Calu3 (cell line): Measurements from ENCODE around the gene NAALADL2. TPM values are rescaled to one million over a fixed set of nuclear protein-coding genes. Genes with fewer than 3 reads are reported as not detected.
A peak's percentile ranks its signal among the peaks of the same experiment; 100 is the strongest.

Experiments
- BruUV-seq: library from RNA; stranded (reverse); fragments of 400-500 nt; replicated peaks from 2 replicates; lab custom pipeline; 2021; lab: Mats Ljungman, UMichigan
- CTCF ChIA-PET: fragments of 300-600 bp; sonication (Branson Sonifier 250); formaldehyde crosslinking; loops from one replicate; lab custom pipeline; 2022; ENCODE audit warnings: antibody characterized with exemption; lab: Charles Lee
- DNase-seq: peaks from one replicate; pipeline ENCODE4 v3.0.0; 2022
- H3K27ac Mint-ChIP-seq: one replicate; pipeline ENCODE4 v1.8.0; 2022; ENCODE audit warnings: mixed read lengths; ENCODE audit not compliant: unreplicated experiment
- H3K27me3 Mint-ChIP-seq: one replicate; pipeline ENCODE4 v1.8.0; 2022; ENCODE audit warnings: mixed read lengths; ENCODE audit not compliant: unreplicated experiment
- H3K36me3 Mint-ChIP-seq: one replicate; pipeline ENCODE4 v1.8.0; 2022; ENCODE audit warnings: mild to moderate bottlenecking, moderate library complexity, mixed read lengths; ENCODE audit not compliant: insufficient read depth, unreplicated experiment
- H3K4me1 Mint-ChIP-seq: one replicate; pipeline ENCODE4 v1.8.0; 2022; ENCODE audit warnings: mild to moderate bottlenecking, low read depth, mixed read lengths; ENCODE audit not compliant: unreplicated experiment
- H3K4me3 Mint-ChIP-seq: one replicate; pipeline ENCODE4 v1.8.0; 2022; ENCODE audit warnings: mild to moderate bottlenecking, low read depth, moderate library complexity, mixed read lengths; ENCODE audit not compliant: unreplicated experiment
- H3K9me3 Mint-ChIP-seq: one replicate; pipeline ENCODE4 v1.8.0; 2022; ENCODE audit warnings: low read depth, mixed read lengths; ENCODE audit not compliant: unreplicated experiment
- intact Hi-C: fragments of 100-400 bp; cut with micrococcal nuclease; formaldehyde crosslinking; loops from one replicate; pipeline ENCODE4 v1.10.0; 2022; ENCODE audit not compliant: unreplicated experiment
- total RNA-seq: library from RNA; stranded (reverse); gene quantifications from 2 replicates; pipeline ENCODE4 v1.2.3, GENCODE V29; 2022
- TF ChIP-seq, protein P1 (sequence below): fragments of 200-600 bp; IDR thresholded peaks from one replicate; pipeline ENCODE4 v1.8.0; 2022; ENCODE audit warnings: antibody characterized with exemption; ENCODE audit not compliant: unreplicated experiment

NAALADL2 gene
- total RNA-seq, 1 experiment from 2014 or later: 36.9 TPM

DNA sequence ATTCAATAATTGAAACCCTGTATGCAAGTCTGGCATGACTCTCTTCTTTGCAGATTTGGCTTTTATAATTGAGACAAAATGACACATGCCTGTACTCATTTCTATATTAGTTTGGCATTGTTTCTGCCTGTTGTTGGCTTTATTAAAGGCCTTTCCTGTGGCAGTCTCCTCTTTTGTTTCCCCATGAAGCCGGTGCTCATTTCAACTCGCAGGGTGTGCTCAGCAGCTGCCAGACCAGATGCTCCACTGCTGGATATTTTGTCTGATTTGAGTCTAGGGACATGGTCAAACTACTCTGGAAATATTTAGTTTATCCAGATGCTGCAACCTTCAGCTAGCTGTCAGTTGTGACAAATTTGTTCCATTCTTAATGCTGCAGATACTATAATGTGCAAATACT, 445.3 kb downstream of the NAALADL2 start:
- DNase-seq: no peak
- BruUV-seq: no TSS peak
- H3K27me3 Mint-ChIP-seq: no peaks in the 10 kb centered on the region
- H3K36me3 Mint-ChIP-seq: no peaks in the 10 kb centered on the region
- intact Hi-C loops: no loop called here
- H3K27ac Mint-ChIP-seq: no peak overlapping the region
- peaks cover 16% of the 10 kb centered on the region for H3K4me1 Mint-ChIP-seq
- CTCF ChIA-PET: no interaction called here
- TF ChIP-seq, protein P1, sequence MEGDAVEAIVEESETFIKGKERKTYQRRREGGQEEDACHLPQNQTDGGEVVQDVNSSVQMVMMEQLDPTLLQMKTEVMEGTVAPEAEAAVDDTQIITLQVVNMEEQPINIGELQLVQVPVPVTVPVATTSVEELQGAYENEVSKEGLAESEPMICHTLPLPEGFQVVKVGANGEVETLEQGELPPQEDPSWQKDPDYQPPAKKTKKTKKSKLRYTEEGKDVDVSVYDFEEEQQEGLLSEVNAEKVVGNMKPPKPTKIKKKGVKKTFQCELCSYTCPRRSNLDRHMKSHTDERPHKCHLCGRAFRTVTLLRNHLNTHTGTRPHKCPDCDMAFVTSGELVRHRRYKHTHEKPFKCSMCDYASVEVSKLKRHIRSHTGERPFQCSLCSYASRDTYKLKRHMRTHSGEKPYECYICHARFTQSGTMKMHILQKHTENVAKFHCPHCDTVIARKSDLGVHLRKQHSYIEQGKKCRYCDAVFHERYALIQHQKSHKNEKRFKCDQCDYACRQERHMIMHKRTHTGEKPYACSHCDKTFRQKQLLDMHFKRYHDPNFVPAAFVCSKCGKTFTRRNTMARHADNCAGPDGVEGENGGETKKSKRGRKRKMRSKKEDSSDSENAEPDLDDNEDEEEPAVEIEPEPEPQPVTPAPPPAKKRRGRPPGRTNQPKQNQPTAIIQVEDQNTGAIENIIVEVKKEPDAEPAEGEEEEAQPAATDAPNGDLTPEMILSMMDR: no peak
- H3K9me3 Mint-ChIP-seq: peaks cover 5% of the 10 kb centered on the region
- no peak overlapping the region for H3K4me3 Mint-ChIP-seq

DNA sequence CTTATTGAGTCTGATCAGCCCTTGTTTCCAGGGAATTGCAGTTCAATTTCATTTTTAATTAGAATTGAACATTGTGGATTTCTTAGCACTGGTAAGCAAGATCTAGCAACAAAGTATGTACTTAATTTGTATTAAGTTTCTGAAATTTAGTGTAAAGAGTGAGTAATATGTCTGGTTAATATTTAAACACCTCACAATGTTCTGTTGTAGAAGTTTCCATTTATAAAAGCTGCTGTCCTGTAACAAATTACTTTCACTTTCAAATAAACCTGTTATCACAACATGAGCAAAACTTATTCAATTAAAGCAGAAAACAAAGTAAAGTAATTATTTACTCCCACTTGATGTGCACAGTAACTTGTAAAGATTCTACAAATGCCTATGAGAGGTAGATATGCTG, 448.5 kb downstream of the NAALADL2 start:
- CTCF ChIA-PET: no interaction called here
- no peak for DNase-seq
- intact Hi-C loops: no loop called here
- Mint-ChIP-seq H3K27me3 (no peaks in the 10 kb centered on the region), H3K4me3 (peak overlapping the region; percentile 25), H3K27ac (peak overlapping the region; percentile 78), H3K36me3 (no peaks in the 10 kb centered on the region), H3K9me3 (no peaks in the 10 kb centered on the region), H3K4me1 (peaks cover 26% of the 10 kb centered on the region)
- BruUV-seq: no TSS peak
- TF ChIP-seq, protein P1: no peak

- Mint-ChIP-seq H3K9me3 (no peaks in the 10 kb centered on the region), H3K27me3 (no peaks in the 10 kb centered on the region), H3K27ac (peak overlapping the region; percentile 78), H3K4me3 (peak overlapping the region; percentile 25), H3K36me3 (no peaks in the 10 kb centered on the region), H3K4me1 (peaks cover 26% of the 10 kb centered on the region)
- no peak for DNase-seq
- CTCF ChIA-PET: no interaction called here
- no TSS peak for BruUV-seq
- TF ChIP-seq, protein P1: no peak
- intact Hi-C loops: no loop called here
Observed at GRCh38 chr3:175308097-175308496, 449.0 kb downstream of the NAALADL2 start.

DNA sequence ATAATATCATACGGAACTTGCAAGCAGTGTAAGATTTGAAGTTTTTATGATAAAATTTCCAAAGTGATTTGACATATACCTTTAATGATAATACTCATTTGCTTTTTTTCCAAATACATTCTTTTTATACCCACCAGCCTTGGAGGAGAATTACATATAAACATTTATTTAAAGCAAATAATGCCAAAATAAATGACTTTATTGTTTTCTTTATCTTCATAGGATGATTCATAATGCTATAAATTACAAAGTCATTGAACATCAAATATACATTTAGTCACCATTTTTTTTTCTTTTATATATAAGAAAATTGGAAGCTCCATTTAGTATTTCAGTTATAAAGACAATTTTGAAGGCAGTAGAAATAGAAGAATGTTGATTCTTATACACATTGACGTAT, 450.9 kb downstream of the NAALADL2 start:
- H3K4me3 Mint-ChIP-seq: no peak overlapping the region
- no peaks in the 10 kb centered on the region for H3K27me3 Mint-ChIP-seq
- H3K27ac Mint-ChIP-seq: peak overlapping the region; percentile 27
- no TSS peak for BruUV-seq
- CTCF ChIA-PET: no interaction called here
- intact Hi-C loops: no loop called here
- TF ChIP-seq, protein P1: no peak
- H3K36me3 Mint-ChIP-seq: no peaks in the 10 kb centered on the region
- H3K9me3 Mint-ChIP-seq: peaks cover 4% of the 10 kb centered on the region
- H3K4me1 Mint-ChIP-seq: peaks cover 26% of the 10 kb centered on the region
- DNase-seq: no peak
